GM12878 (cell line): ENCODE results near the gene MAPK1. TPM values are rescaled to one million over a fixed set of nuclear protein-coding genes. Genes with fewer than 3 reads are reported as not detected.

Source experiments
- ATAC-seq: fragments of 200-7000 bp; cut with Tn5 transposase; 3 replicates; pipeline ENCODE4 v1.9.1; 2020; ENCODE audit warnings: mild to moderate bottlenecking, moderate library complexity
- BruUV-seq: library from RNA; stranded (reverse); fragments of 400-500 nt; replicated peaks from 2 replicates; lab custom pipeline; 2021; lab: Mats Ljungman, UMichigan
- CTCF ChIA-PET: fragments of 300-600 bp; sonication (Branson Sonifier 250); formaldehyde crosslinking; extraction: SDS; loops from one replicate; lab custom pipeline; 2021; ENCODE audit warnings: inconsistent platforms; lab: Yijun Ruan, JAX
- POLR2A ChIA-PET: fragments of 350-600 bp; formaldehyde crosslinking; extraction: SDS; loops from one replicate; lab custom pipeline; 2021; ENCODE audit warnings: inconsistent platforms; lab: Charles Lee
- RAD21 ChIA-PET: fragments of 300-600 bp; sonication (Branson Sonifier 250); formaldehyde crosslinking; loops from one replicate; lab custom pipeline; 2023; ENCODE audit warnings: antibody characterized with exemption; ENCODE audit not compliant: unreplicated experiment; lab: Charles Lee
- SMC1A ChIA-PET: fragments of 300-600 bp; sonication (Branson Sonifier 250); formaldehyde crosslinking; loops from one replicate; lab custom pipeline; 2023; ENCODE audit not compliant: unreplicated experiment, uncharacterized antibody; lab: Charles Lee
- DNase-seq: peaks from one replicate; pipeline ENCODE4 v3.0.0-alpha.2; 2011; ENCODE audit warnings: low read depth, low spot score
- FAIRE-seq: peaks from 3 replicates; lab custom pipeline; 2011; peaks lifted over from hg19 to GRCh38; lab: Jason Lieb, UNC
- H2AFZ ChIP-seq: 2 replicates; pipeline ENCODE4 v1.6.0; 2011; ENCODE audit warnings: low read depth, low read length, control low read depth; ENCODE audit not compliant: control insufficient read depth
- H3K27ac ChIP-seq: 2 replicates; pipeline ENCODE4 v1.5.1; 2011; ENCODE audit warnings: control low read depth; ENCODE audit not compliant: control insufficient read depth, insufficient read depth
- H3K27me3 ChIP-seq, 2 experiments: replicated peaks in 1 of 2; 2 replicates each; pipeline versions ENCODE4 v1.6.0 to v1.6.1; 2011; ENCODE audit warnings: low read length in 1 of 2; ENCODE audit not compliant: control insufficient read depth in 2 of 2, insufficient read depth in 2 of 2
- H3K36me3 ChIP-seq, 2 experiments: 2 replicates each; pipeline ENCODE4 v1.5.1; 2011; ENCODE audit warnings: low read length in 1 of 2; ENCODE audit not compliant: control insufficient read depth in 2 of 2, insufficient read depth in 2 of 2
- H3K4me1 ChIP-seq: 2 replicates; pipeline ENCODE4 v1.6.1; 2011; ENCODE audit warnings: mild to moderate bottlenecking, low read length, moderate library complexity, mixed read lengths; ENCODE audit not compliant: control insufficient read depth, insufficient read depth
- H3K4me2 ChIP-seq: 2 replicates; pipeline ENCODE4 v1.6.0; 2011; ENCODE audit warnings: control low read depth; ENCODE audit not compliant: control insufficient read depth, insufficient read depth
- H3K4me3 ChIP-seq: fragments of 200-600 bp; sonication (generic); 2 replicates; pipeline ENCODE4 v1.5.1; 2016
- H3K79me2 ChIP-seq: 2 replicates; pipeline ENCODE4 v1.6.0; 2011; ENCODE audit warnings: low read length; ENCODE audit not compliant: control insufficient read depth, insufficient read depth
- H3K9ac ChIP-seq: 2 replicates; pipeline ENCODE4 v1.8.0; 2011; ENCODE audit warnings: low read length, control low read depth, mixed read lengths; ENCODE audit not compliant: control insufficient read depth, insufficient read depth
- H3K9me3 ChIP-seq: replicated peaks from 3 replicates; pipeline ENCODE4 v1.5.1; 2011; ENCODE audit warnings: mild to moderate bottlenecking, low read length; ENCODE audit not compliant: control insufficient read depth, insufficient read depth
- H4K20me1 ChIP-seq: 2 replicates; pipeline ENCODE4 v1.6.0; 2011; ENCODE audit not compliant: control insufficient read depth, insufficient read depth
- BACH1 ChIP-seq: fragments of 450-650 bp; IDR thresholded peaks from 2 replicates; pipeline ENCODE4 v1.6.1; 2017; ENCODE audit warnings: mild to moderate bottlenecking, borderline replicate concordance
- BMI1 ChIP-seq: fragments of 450-650 bp; IDR thresholded peaks from 2 replicates; pipeline ENCODE4 v1.6.1; 2016; ENCODE audit warnings: mild to moderate bottlenecking, moderate library complexity, borderline replicate concordance
- EP300 ChIP-seq, 2 experiments: fragments of 150-350 bp in 1 of 2; IDR thresholded peaks; 2 replicates each; pipeline ENCODE4 v1.6.1; 2011 to 2012; ENCODE audit warnings: low read depth in 2 of 2, low read length in 2 of 2, borderline replicate concordance in 1 of 2, improper control_type of control experiment in 1 of 2, inconsistent platforms in 1 of 2; ENCODE audit not compliant: control insufficient read depth in 1 of 2
- JUNB ChIP-seq: IDR thresholded peaks from 2 replicates; pipeline ENCODE4 v1.6.1; 2016; ENCODE audit warnings: antibody characterized with exemption, mild to moderate bottlenecking
- RB1 ChIP-seq: fragments of 450-650 bp; formaldehyde crosslinking; IDR thresholded peaks from 2 replicates; pipeline ENCODE4 v1.6.1; 2017; ENCODE audit warnings: mild to moderate bottlenecking, borderline replicate concordance
- RELB ChIP-seq: fragments of 450-650 bp; IDR thresholded peaks from 2 replicates; pipeline ENCODE4 v1.6.1; 2017; ENCODE audit warnings: low read depth, mild to moderate bottlenecking, moderate library complexity
- WGBS: methylation state at CpG from one replicate; pipeline ENCODE4 v1.1.6; 2016; ENCODE audit warnings: low lambda C conversion rate; ENCODE audit not compliant: insufficient replicate concordance, insufficient coverage; ENCODE audit errors: missing lambda C conversion rate; 5-methylcytosine and 5-hydroxymethylcytosine counted together
- in situ Hi-C: fragments of 300-500 bp; cut with MboI; formaldehyde crosslinking; loops from 9 replicates; pipeline ENCODE4 v1.14.3; 2018; ENCODE audit warnings: mixed read lengths
- intact Hi-C: fragments of 100-400 bp; cut with micrococcal nuclease; formaldehyde crosslinking; loops from one replicate; pipeline ENCODE4 v1.14.2; 2022; ENCODE audit not compliant: unreplicated experiment
- polyA plus RNA-seq, 11 experiments: library from polyadenylated mRNA; depleted of rRNA in 4 of 11; unstranded in 6 of 11; stranded (reverse) in 5 of 11; fragments of >200 nt; fragmentation: Nextera tagmentation in 4 of 11; fragmentation: Illumina TruSeq in 1 of 11; extraction: Ambion mirVana in 4 of 11; extraction: Trizol in 1 of 11; gene quantifications; 1 replicate in 1 of 11; 2 replicates in 10 of 11; pipeline versions ENCODE4 v1.2.1 to v1.2.3, GENCODE V29; 2011 to 2016; ENCODE audit warnings: inconsistent platforms in 2 of 11, missing spikeins in 2 of 11, low read depth in 1 of 11
- total RNA-seq, 4 experiments: library from RNA; depleted of rRNA in 3 of 4; stranded (reverse); fragments of >200 nt in 3 of 4; fragmentation: Illumina TruSeq in 1 of 4; extraction: Trizol in 1 of 4; gene quantifications; 2 replicates each; pipeline versions ENCODE4 v1.2.1 to v1.2.3, GENCODE V29; 2013 to 2021

MAPK1 gene
- total and polyA plus RNA-seq, 10 of the 15 experiments (the other 5 are each of a cell fraction or from before 2014, with no cell fraction given): 7.0 to 123 (median 58.4) TPM

GRCh38 chr22:21816787-21817496, 50.5 kb downstream of the MAPK1 start (continued):
- TF ChIP-seq EP300 (IDR thresholded peaks at IDR 0.05; ENCODE audit: borderline replicate concordance in 1 of 2, control insufficient read depth in 1 of 2, low read depth in 2 of 2, low read length in 2 of 2) (peak in 1 of 2 experiments; percentile 81; a peak in 1 of 4 replicates), RELB (0 out of 2 replicates have a peak, but pooled peaks have one; percentile 43), BMI1 (peak; percentile 84)

GRCh38 chr22:21816472-21816786, 51.0 kb downstream of the MAPK1 start:
- BruUV-seq: no TSS peak
- Histone ChIP-seq H3K9me3 (peaks cover 1% of the 10 kb centered on the region; the same call in 2 of the 3 replicates), H3K36me3 (no peaks in the 10 kb centered on the region; a peak in 1 of 4 replicates), H3K4me2 (peak overlapping the region; percentile 81; the same call in 1 of the 2 replicates), H3K79me2 (peaks cover 23% of the 10 kb centered on the region), H4K20me1 (no peaks in the 10 kb centered on the region; the same call in 1 of the 2 replicates), H2AFZ (no peak overlapping the region), H3K27ac (peak overlapping the region; percentile 79; the same call in 1 of the 2 replicates), H3K4me3 (no peak overlapping the region; the same call in 1 of the 2 replicates), H3K27me3 (no peaks in the 10 kb centered on the region), H3K4me1 (peaks cover 16% of the 10 kb centered on the region), H3K9ac (no peak overlapping the region)
- POLR2A ChIA-PET: interaction anchor here (0.7 to 1.2 kb wide), 3 partner anchors 15 to 53 kb away, joined by 3 read pairs; no protein-coding TSS in a partner anchor
- intact Hi-C loops: loop anchor here (5.0 kb wide), 1 partner anchor 51 kb away; the partner anchor contains the start of gene MAPK1
- TF ChIP-seq RB1 (no peak), JUNB (peak; percentile 60), BACH1 (0 out of 2 replicates have a peak, but pooled peaks have one; percentile 32)
- DNase-seq (no peak), FAIRE-seq (no peak), ATAC-seq (no peak)
- SMC1A ChIA-PET: interaction anchor here (0.6 to 1.9 kb wide), 5 partner anchors 18 to 62 kb away, joined by 3 to 4 read pairs (median 4); no protein-coding TSS in a partner anchor
- WGBS: 34% methylated on average over 2 of the region's 2 CpGs
- CTCF ChIA-PET: interaction anchor here (1.0 to 1.2 kb wide), 3 partner anchors 11 to 53 kb away, joined by 3 read pairs; no protein-coding TSS in a partner anchor
- RAD21 ChIA-PET: interaction anchor here (1.2 kb wide), 1 partner anchor 54 kb away, joined by 3 read pairs; no protein-coding TSS in a partner anchor
- in situ Hi-C loops: no loop called here
